RWPE2 (cell line): ENCODE data around the gene DIAPH3.
A peak's percentile ranks its signal among the peaks of the same experiment; 100 is the strongest.

ENCODE experiments used
- ATAC-seq: fragments of 200-7000 bp; cut with Tn5 transposase; 3 replicates; pipeline ENCODE4 v1.9.1; 2021; ENCODE audit warnings: low read depth
- DNase-seq: peaks from one replicate; pipeline ENCODE4 v3.0.0-alpha.2; 2020; ENCODE audit warnings: low spot score
- H3K27ac ChIP-seq: fragments of 450-650 bp; 2 replicates; pipeline ENCODE4 v1.5.1; 2017; ENCODE audit warnings: mild to moderate bottlenecking; ENCODE audit not compliant: poor library complexity, severe bottlenecking
- H3K27me3 ChIP-seq: fragments of 250-450 bp; sonication (Bioruptor Pico); 2 replicates; pipeline ENCODE4 v1.5.1; 2021; ENCODE audit warnings: mild to moderate bottlenecking, moderate library complexity; ENCODE audit not compliant: insufficient read depth, poor library complexity, severe bottlenecking
- H3K36me3 ChIP-seq: fragments of 250-450 bp; sonication (Bioruptor Pico); 2 replicates; pipeline ENCODE4 v1.5.1; 2020; ENCODE audit warnings: low read depth, mild to moderate bottlenecking, moderate library complexity
- H3K4me1 ChIP-seq: fragments of 250-450 bp; sonication (Bioruptor Pico); 2 replicates; pipeline ENCODE4 v1.5.1; 2021; ENCODE audit warnings: mild to moderate bottlenecking, moderate library complexity; ENCODE audit not compliant: insufficient read depth, poor library complexity, severe bottlenecking
- H3K4me3 ChIP-seq: fragments of 250-450 bp; sonication (Bioruptor Pico); 2 replicates; pipeline ENCODE4 v1.5.1; 2021; ENCODE audit warnings: mild to moderate bottlenecking, moderate library complexity; ENCODE audit not compliant: severe bottlenecking
- H3K9me3 ChIP-seq: fragments of 250-450 bp; sonication (Bioruptor Pico); 2 replicates; pipeline ENCODE4 v1.5.1; 2021; ENCODE audit warnings: mild to moderate bottlenecking, moderate library complexity; ENCODE audit not compliant: severe bottlenecking
- TF ChIP-seq, protein P1 (sequence below): fragments of 450-650 bp; IDR thresholded peaks from one replicate; pipeline ENCODE4 v1.5.1; 2017; ENCODE audit warnings: mild to moderate bottlenecking, moderate library complexity; ENCODE audit not compliant: poor library complexity, severe bottlenecking

DIAPH3 gene

DNA sequence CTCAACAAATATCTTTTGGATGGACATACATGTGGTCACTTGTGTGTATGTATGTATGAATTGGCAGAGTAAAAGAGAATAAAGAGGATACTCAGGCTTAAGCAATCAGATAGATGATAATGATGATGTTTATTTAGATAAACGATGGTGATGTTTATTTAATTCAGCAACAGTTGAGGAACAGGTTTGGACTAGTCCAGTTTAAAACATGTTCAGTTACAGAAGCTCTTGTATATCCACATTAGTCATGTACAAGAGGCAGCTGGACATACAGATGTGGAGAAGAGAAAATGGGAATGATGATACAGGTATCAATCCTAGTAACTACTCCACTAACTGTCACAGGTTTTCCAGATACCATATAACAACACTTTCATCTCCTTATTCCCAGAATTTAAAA lies 232.1 kb downstream of the DIAPH3 start:
- TF ChIP-seq, protein P1, sequence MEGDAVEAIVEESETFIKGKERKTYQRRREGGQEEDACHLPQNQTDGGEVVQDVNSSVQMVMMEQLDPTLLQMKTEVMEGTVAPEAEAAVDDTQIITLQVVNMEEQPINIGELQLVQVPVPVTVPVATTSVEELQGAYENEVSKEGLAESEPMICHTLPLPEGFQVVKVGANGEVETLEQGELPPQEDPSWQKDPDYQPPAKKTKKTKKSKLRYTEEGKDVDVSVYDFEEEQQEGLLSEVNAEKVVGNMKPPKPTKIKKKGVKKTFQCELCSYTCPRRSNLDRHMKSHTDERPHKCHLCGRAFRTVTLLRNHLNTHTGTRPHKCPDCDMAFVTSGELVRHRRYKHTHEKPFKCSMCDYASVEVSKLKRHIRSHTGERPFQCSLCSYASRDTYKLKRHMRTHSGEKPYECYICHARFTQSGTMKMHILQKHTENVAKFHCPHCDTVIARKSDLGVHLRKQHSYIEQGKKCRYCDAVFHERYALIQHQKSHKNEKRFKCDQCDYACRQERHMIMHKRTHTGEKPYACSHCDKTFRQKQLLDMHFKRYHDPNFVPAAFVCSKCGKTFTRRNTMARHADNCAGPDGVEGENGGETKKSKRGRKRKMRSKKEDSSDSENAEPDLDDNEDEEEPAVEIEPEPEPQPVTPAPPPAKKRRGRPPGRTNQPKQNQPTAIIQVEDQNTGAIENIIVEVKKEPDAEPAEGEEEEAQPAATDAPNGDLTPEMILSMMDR, result no peak
- no peaks in the 10 kb centered on the region for H3K27me3 ChIP-seq
- no peak overlapping the region for H3K27ac ChIP-seq
- H3K4me3 ChIP-seq, result no peak overlapping the region
- no peak for ATAC-seq
- no peaks in the 10 kb centered on the region for H3K4me1 ChIP-seq
- no peak for DNase-seq
- no peaks in the 10 kb centered on the region for H3K9me3 ChIP-seq
- no peaks in the 10 kb centered on the region for H3K36me3 ChIP-seq

DNA sequence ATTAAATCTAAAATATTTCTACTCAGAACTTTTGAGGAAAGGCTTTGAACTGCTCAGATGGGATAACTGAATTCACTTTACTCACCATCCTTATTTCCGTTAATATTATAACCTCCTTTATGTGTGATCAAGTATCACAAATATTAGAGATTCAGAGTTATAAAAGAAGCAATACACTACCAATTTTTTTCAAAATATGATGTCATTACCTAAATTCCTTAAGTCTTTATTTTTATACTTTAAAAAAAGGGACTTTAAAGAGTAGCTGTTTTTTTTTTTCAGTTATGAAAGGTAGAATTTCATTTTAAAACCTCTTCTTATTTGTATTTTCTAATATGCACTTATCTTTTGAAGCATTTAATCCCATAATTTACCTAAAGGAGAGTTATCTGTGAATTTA lies 239.5 kb downstream of the DIAPH3 start:
- Histone ChIP-seq H3K4me1 (no peaks in the 10 kb centered on the region), H3K27ac (no peak overlapping the region), H3K4me3 (no peak overlapping the region), H3K36me3 (peaks cover 7% of the 10 kb centered on the region), H3K27me3 (no peaks in the 10 kb centered on the region), H3K9me3 (no peaks in the 10 kb centered on the region)
- TF ChIP-seq, protein P1, result no peak
- DNase-seq (no peak), ATAC-seq (no peak)

DNA sequence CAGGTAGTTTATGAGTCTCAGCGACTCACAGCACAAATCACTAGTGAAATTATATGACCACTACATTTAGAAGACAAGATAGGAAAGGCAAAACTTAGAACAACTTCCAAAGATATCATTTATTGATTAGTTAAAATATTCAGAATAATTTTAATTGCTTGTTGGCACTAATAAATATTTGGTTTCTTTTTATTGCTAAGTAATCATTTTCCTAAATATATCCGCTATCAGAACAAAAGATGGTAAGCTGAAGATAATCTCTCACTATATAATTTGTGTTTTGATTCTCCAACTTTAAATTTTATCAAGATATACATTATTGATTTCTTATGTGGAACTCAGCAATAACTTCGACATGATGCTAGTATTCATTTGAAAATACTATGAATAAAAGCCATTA lies 248.5 kb downstream of the DIAPH3 start:
- Histone ChIP-seq H3K27ac (no peak overlapping the region), H3K9me3 (no peaks in the 10 kb centered on the region), H3K4me3 (no peak overlapping the region), H3K27me3 (no peaks in the 10 kb centered on the region), H3K36me3 (peaks cover 8% of the 10 kb centered on the region; the same call in 1 of the 2 replicates), H3K4me1 (no peaks in the 10 kb centered on the region)
- DNase-seq (no peak), ATAC-seq (no peak)
- TF ChIP-seq, protein P1, result no peak

DNA sequence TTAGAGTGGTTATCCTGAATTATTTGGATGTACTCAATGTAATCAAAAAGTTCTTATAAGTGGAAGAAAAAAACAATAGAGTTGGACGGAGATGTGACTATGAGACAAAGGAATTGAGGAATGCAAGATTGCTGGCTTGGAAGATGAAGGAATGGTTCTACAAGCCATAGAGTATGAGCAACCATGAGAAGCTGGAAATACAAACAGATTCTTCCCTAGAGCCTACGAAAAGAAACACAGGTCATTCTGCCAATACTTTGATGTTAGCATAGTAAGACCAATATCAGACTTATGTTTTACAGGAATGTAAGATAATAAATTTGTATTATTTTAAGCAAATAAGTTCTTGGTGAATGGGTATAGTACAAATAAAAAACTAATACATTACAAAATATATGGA lies 249.2 kb downstream of the DIAPH3 start:
- no peak overlapping the region for H3K4me3 ChIP-seq
- no peak overlapping the region for H3K27ac ChIP-seq
- no peak for DNase-seq
- no peaks in the 10 kb centered on the region for H3K27me3 ChIP-seq
- ATAC-seq, result no peak
- peaks cover 8% of the 10 kb centered on the region; the same call in 1 of the 2 replicates for H3K36me3 ChIP-seq
- H3K9me3 ChIP-seq, result no peaks in the 10 kb centered on the region
- TF ChIP-seq, protein P1, result no peak
- H3K4me1 ChIP-seq, result no peaks in the 10 kb centered on the region

DNA sequence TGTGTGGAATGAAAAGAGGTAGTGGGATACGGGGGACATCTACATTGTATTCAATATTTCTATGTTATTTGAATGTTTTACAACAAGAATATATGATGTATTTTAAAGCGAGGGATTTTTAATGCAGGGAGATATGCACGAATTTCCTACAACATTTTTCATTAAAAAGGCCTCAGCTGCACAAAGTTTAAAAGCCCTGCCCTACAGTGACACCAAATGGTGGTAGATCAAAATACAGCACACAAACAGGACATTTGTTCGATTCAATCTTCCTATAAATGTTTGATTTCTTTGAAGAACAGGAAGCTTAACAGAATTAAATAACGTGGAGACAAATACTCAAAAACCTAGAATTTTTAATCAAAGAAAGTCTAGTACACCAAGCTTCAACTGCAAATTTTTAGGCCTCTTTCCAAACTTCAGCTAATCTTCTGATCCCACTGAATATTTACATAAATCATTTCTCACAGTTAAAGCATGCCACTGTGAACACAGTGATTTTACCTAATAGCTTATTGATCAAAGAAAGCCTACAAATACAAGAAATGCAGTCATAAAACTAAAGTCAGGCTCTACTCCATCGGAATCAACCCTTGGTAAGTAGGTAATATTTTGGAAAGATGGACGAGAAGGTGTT lies 257.2 kb downstream of the DIAPH3 start:
- ATAC-seq, result no peak
- no peak for DNase-seq

More for the DNA sequence above, 257.2 kb downstream of the DIAPH3 start:
- H3K4me3 ChIP-seq, result no peak overlapping the region
- no peaks in the 10 kb centered on the region for H3K36me3 ChIP-seq
- TF ChIP-seq, protein P1, result peak; percentile 69
- no peaks in the 10 kb centered on the region for H3K27me3 ChIP-seq
- no peaks in the 10 kb centered on the region for H3K4me1 ChIP-seq
- H3K27ac ChIP-seq, result no peak overlapping the region
- H3K9me3 ChIP-seq, result no peaks in the 10 kb centered on the region
